NCI-H2081 treated with DMSO at 0.1 percent for 48 hours (cell line): ENCODE data around the gene TMEM9B.
"Not testable (repeated sequence)": the region's sequence is repeated elsewhere in the genome, so short reads cannot be mapped to it uniquely, and the experiment has no call there.

ENCODE experiments used
- DNase-seq: peaks from one replicate; lab custom pipeline; 2025; lab: John Stamatoyannopoulos, UW

TMEM9B gene

DNA sequence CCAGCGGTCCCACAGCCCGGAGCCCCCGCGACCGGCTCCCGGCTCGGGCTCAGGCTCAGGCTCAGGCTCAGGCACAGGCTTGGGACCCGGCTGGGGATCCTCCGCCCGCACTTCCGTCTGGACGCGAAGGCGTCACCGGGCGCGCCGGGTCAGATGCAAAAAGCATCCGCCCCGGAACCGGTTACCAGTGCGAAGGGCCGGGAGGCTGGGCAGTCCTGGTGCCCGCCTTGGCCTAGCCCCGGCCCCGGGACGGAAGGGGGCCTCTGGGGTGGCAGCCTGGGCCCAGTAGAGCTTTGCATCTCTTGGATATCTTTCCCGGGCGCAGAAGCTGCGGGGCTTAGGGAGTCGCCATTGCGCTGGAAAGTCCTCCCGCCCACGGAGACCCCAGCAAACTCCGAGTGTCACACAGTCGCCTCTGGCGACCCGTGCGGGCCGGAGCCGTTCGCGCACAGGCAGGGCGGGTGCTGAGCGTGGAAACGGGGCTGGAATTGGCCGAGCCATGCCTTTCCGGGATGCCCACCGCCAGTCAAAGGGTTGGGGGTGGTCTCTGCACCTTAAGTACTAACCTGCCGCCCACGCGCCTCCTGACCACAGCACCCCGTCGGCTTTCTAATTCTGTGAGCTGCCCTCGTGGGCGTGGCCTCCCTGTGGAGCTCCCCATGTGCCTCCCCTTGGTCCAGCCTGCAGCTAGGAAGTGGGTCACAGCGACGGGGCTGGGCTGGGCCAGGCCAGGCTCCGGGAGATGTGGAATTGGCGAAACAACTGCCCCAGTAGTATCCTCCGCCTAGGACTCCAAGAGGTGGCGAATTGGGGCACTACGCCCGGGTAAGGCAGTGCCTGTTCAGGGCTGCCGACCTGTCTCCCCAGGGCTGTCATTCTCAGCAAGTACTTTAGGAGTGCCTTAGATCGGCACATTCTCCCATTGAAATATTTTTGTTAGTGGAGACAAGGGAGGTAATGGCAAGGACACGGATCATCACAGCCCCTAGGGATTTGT, at the start of gene TMEM9B:
Gene TMEM9B (minus strand): TSS at position 119 of the 997 bp plus-strand sequence. CDS start 129 bp downstream, outside the sequence.
- DNase-seq: peak; percentile 24

DNA sequence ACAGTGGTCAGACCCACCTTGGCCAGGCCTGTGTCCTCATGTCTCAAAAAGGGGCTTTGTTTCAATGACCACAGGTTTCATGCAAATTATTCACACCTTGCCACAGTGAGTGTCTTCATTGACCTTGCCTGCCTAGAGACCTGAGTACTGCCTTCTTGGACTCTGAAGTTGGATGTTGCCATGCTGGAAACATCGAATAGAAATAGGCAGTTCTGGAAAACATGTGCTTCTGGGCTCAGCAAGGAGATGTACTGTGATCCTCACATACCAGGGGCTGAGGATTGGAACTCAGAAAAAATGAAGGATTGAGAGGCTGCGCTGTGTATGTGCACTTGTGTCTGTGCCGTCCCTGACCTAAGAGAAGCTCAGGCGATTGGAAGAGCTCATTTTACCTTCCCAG, 49.1 kb upstream of the TMEM9B start:
- DNase-seq: no peak

DNA sequence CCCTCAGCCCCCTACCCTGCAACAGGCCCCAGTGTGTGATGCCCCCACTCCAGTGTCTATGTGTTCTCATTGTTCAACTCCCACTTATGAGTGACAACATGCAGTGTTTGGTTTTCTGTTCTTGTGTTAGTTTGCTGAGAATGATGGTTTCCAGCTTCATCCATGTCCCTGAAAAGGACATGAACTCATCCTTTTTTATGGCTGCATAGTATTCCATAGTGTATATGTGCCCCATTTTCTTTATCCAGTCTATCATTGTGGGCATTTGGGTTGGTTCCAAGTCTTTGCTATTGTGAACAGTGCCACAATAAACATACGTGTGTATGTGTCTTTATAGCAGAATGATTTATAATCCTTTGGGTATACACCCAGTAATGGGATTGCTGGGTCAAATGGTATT, 45.3 kb upstream of the TMEM9B start:
- DNase-seq: not testable (repeated sequence)

DNA sequence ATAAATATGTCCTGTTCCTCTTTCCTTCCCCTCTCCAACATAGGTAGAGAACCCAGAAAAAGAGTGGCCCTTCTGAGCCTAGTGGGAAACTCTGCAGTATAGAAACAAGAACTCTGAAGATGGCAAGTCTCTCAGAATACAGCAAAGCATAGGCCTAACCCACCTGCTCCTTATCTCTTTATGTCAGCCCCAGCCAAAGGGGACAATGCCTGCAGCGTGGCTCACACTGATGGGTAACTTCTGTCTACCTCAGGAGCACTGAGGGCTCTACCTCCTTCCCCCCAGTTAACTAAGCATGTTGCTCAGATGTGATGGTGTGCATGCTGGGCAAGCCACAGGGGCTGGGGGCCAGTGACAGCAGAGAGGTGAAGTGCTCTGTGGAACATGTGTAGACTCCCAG, 44.4 kb upstream of the TMEM9B start:
- no peak for DNase-seq

DNA sequence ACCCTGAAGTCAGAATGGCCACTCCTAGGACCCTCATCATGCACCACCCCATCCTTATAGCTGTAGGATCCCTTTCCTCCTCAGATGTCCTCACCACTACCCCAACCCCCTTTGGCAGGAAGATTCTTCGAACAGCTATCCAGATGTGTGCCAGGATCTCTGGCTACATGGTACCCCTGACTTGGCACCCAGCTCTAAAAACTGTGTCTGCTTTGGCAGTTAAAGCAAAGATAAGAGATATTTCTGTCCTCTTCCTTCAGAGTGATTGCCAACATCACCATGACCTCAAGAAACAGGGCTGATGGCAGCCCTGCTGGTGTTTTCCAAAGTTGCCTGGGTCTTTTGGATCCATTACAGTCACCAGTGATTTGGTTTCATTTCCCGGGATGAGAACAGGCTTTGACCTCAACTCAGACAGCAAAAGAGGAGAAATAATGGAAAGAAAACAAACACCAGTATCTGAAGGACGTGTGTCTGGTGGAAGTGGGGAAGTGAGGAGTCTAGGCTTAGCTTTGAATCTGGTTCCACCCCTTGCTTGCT, 43.8 kb upstream of the TMEM9B start:
- no peak for DNase-seq

DNA sequence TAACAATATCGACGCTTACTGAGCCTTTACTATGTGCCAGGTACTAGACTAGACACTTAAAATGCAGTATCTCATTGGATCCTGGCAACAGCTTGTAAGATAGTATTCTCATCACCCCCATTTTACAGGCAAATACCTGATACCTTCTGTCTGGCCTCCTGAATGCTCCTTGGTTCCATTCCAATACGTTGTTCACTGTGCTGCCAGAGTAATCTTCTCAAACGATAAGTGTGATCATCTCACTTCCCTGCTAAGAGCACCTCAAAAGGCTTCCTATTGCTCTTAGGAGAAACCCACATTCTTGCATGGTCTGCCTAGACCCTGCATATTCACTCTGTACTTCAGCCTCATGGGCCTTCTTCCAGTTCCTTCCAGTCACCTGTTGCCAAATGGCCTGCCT, 40.8 kb upstream of the TMEM9B start:
- DNase-seq: no peak

DNA sequence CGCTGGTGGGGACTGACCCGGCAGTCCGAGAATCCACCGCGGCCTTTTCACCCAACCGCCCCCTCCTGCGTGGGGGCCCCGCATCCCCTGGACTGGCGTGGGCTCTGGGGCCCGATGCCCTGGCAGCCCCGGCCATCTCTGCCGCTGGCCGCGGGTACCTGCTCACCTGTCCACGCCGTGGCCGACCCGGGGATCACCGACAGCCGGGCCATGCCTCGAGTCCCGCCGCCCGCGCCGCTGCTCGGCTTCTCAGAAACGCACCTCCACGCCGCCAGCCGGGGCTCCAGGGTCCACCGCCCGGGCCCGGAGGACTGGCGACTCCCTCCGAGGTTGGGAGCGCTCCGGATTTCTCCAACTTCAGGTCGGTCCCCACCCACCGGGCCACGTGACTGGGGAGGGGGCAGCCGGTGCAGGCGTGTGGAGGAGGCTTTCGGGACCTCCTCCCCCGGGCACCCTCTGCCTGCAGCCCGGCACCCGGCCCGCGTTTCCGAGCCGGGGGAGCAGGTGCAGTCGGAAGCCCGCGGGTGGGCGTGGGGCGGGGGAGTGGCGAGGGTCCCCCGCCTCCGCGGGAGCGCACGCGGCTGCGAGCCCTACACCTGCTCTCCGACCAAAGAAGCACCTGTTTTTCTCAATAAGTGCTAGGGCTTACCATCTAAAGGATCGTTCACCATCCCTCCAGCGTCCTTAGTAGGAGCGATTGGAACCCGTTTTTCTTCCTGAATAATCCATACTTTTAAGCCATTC, 40.1 kb upstream of the TMEM9B start:
- DNase-seq: no peak

DNA sequence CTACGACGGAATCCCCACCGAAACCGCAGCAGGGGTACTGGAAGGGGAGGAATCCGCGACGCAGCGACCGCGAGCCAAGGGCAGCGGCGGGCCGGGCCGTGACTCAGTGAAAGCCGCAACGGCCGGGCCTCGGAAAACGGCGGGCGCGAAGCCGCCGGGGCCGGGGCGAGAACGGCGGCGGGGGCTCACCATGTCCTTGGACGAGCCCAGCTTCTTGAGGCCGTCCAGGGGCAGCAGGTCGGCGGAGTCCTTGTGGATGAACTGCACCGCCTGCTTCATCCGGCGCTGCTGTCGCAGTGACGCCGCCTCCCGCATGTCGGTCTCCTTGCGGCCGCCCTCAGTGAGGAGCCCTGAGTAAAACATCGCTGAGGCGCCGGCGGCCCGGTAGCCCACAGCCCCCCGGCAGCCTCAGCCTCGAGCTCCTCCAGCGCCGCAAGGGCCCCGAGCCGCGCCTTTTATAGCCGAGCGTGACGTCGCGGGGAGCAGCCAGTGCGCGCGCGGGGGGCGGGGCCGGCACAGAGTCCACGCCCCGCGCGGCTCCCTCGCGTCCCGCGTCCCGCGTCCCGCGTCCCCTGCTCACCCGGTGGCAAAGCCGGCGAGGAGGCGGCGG, 39.4 kb upstream of the TMEM9B start, which contains the start of gene NRIP3:
Gene NRIP3 (minus strand): TSS at position 429 of the 610 bp plus-strand sequence. CDS start 66 bp downstream, at position 363.
- DNase-seq: no peak

DNA sequence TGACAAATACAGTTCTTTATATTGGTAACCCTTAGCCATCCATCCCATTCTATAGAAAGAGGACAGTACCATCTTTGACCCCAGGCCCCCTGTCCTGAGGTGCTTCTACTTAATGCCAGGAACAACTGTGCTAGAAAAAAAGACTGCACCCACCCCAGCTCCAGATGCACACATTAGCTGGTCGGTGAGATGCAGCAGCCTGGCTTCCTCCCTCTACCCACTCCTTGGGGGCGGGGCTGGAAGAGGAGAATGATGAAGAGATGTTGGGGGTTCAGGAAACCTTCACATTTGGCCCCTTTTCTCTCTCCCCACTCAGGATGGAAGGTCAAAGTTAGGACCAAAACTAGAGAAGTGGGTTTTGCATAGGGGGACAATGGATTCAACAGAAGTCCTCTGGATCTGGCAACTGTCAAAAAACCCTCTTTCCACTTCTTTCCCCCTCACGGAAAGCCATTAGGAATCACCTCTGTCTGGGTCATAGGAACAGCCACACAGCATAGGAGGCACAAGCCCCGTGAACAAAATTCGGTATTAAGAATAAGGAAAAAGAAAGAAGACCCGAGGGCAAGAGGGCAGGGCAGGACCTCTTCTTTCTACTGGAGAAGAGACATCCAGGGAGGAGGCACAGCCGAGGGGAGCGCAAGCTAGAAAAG, 38.8 kb upstream of the TMEM9B start:
- no peak for DNase-seq

DNA sequence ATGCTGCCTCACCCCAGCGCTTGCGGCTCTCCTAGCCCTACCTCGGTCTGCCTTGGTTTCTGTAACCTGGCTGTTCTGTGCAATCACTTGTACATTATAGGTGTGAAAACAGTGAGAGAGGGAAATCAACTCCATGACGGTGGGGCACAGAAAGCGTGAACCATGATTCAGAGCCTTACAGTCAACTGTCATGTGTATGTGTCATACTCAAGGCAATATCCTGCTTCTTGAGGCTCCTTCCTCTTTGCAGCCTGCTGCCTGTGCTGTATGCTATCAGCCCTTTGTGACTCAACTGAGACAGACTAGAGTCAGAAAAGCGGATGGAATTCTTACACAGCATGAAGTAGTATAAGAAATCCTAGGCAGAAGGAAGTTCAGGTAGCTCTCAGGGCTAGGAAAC, 37.5 kb upstream of the TMEM9B start:
- no peak for DNase-seq

DNA sequence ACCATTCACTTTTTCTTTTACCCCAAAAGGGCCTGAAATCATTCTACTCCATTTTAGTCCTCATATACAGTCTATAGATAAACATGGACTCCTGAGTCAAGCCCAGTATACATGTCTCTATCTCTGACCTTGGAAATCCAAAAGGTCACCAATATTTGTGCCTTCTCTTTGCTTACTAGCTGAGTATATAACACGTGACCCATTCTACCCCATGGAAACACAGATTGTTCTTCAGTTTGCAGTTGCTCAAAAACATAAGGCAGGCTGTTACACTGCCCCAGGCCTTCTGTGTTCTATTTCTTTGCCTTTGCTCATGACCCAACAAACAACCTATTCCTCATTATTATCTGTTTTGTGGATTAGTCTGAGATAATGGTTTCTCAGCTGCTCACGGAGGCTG, 33.8 kb upstream of the TMEM9B start:
- DNase-seq: no peak

DNA sequence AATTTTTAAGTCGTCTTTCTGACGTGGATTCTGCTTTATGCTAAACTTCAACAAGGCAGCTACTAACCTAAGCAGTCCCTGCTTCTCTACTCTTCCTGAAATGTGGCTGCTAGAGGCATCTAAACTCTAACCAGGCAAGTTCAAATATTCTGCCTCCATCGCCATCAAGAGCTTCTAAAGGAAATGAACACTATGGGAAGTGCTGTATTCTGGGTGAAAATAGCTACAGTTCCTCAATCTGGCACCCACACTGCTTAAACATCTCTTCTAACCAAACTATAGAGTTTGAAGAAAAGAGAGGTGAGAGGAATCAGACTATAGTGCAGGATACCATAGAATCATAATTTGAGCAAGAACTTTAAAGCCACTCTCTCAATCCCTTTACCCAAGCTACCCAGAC, 33.2 kb upstream of the TMEM9B start:
- DNase-seq: no peak

DNA sequence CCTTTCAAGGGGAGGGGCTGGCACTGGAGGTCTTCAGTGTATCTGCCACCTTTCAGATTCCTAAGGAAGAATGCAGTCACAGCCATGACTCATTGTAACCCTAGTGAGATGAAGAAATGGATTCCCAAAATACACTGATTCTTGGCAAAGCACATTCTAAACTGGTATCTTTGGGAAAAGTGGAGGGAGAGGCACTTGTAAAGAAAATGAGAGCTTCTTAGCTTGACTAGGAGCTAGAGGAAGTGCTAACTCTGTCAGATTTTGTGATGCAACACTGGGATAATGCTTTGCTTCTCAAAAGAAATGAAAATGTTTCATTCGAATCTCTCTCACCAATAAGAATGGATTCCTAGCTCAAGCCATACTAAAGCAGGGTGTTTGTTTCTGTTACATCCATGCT, 25.2 kb upstream of the TMEM9B start:
- DNase-seq: no peak

DNA sequence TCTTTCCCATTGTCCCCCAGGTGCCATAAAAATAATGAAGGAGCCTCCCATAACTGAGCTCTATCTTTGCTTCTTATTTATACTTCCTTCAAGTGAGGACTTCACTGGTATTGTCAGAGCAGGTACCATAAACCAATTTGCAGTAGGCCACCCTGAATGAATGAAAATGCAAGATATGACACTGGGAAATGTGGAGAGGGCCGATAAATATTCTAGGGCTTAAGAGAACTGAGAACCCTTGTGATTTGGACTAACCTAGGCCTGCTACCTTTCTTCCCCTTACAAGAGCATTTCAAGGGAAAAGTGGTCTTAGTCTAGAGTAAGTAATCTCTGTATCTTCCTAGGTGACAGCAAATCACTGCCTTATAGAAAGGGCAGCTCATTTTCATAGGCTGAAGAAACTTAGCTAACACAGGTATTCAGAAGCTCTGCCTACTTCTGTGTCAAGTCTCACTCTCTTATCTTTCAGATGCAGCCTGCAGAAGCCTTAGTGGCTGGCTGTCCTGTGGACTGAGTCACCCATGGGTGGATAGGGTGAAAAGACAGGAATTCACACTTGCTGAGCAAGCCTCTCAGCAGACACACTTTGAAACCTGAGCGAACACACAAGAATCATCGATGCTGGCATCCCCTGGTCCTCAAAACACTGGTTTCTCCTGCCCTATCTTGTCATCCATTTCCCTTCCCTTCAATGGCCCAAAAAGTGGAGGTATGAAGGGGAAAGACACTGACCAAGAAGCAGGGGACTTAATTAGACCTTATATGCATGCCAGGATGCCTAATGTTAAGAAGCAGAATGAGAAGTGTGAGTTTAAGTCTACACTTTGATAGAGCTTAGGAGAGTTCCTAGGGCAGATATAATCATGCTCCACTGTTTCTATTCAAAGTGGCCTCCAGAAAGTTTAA, 24.3 kb upstream of the TMEM9B start:
- DNase-seq: no peak

DNA sequence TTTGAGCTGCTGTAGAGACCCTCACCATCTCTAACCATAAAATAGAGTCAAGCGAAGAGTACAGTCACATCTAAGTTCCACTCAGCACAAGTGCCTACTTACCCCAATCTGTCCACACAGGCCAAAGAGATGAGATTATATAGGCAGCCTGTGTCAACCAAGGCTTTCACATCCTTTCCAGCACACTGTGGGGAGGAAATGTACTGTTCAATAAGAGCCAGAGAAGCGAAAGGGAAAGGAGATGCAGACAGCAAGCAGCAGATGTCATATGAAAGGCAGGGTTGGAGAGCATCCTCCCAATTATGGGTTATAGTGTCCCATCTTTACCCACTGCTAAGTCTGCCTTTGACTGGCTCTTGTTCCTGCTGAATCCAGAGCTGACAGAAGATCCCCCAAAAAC, 23.2 kb upstream of the TMEM9B start:
- no peak for DNase-seq

DNA sequence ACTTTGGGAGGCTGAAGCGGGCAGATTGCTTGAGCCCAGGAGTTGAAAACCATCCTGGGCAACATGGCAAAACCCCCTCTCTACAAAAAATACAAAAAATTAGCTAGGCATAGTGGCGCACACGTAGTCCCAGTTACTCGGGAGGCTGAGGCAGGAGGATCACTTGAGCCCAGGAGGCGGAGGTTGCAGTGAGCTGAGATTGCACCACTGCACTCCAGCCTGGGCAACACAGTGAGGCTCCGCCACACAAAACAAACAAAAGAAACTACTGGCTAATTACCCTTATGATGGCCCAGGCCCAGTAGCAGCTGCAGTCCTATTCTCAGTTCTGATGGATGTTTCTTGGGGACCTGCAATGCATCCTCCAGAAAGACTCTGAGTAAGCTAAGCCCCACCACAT, 22.5 kb upstream of the TMEM9B start:
- not testable (repeated sequence) for DNase-seq

DNA sequence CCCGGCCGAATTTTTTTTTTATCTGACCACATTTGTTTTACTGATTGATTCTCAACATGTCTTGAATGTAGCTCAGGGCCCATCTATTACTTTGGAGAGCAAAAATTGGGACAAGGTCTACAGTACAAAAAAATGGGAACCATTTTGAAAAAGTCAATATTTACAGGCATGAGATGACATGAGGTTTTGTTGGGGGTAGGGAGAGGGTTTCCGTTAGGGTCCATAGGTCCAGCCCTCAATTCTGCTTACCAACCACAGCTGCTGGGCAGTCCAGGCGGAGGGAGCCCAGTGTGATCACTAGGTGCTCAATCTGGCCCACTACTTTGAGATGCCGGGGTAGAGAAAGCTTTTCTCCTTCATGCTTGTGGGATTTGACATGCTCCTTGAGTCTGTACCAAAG, 21.2 kb upstream of the TMEM9B start:
- DNase-seq: no peak

DNA sequence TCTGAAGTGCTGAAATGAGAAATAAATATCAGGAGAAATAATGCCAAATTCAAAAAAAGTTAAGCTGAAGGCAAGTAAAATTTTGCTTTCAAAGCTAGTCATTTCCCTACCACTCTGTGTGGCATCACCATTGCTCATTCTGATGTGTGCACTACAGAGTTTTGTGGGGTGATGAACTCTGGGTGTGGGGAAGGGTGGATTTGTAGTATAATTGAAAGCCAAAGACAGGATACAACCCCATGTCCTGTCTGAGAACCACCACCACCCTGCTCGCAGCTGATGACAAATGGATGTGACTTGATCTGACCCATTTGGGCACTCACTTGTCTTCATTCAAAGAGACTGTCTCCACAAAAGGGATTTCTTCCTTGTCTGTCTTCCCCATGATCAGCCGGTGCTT, 19.3 kb upstream of the TMEM9B start:
- no peak for DNase-seq

DNA sequence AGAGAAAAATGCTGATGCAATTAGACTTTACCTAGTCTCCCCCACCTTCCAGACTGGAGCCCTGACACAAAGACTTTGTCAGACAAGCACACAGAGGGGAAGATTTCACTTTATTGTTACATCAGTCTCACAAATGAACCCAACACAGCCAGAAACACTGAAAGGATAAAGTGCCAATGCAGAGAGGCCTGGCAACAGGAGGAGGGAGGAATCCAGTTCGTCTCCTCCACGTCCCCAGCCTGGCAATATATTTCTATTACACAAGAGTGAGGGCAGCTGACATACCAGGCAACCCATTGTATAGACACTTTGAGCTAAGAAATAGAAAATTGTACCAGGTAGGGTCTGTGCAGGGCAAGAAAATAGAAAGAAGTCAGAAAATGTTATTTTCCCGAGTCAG, 16.2 kb upstream of the TMEM9B start:
- DNase-seq: no peak

DNA sequence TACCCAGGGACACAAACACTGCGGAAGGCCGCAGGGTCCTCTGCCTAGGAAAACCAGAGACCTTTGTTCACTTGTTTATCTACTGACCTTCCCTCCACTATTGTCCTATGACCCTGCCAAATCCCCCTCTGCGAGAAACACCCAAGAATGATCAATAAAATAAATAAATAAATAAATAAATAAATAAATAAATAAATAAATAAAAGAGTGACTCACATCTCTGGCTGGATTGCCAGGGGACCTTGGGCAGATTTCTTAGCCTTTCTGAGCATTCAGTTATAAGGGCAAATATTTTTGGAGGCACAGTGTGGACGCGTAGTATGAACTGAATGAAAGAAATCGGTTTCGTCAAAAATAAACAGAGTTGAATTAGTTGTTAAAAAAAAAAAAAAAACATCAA, 15.1 kb upstream of the TMEM9B start:
- DNase-seq: not testable (repeated sequence)

DNA sequence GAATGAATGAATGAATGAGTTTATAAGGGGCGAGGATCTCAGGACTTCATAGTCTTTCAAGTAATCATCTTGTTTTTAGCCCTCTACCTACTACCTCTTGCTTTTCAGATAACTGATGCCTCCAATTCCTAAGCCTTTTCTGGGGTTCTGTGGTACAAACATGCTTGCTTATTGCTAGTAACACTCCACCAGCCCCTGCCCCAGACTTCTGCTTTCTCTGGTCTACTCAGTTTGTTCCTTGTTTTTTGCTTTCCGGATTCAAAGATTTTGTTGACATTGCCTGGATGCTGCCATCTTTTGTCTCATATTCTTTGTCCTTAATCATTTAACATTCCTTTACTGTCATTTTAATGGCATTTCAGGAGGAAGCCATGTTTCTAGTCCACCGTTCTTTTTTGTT, 8.9 kb upstream of the TMEM9B start:
- no peak for DNase-seq
